ENCODE results near the gene MRM3. TPM values are rescaled to one million over a fixed set of nuclear protein-coding genes. Genes with fewer than 3 reads are reported as not detected.
A peak's percentile ranks its signal among the peaks of the same experiment; 100 is the strongest.
"Not testable (repeated sequence)": the region's sequence is repeated elsewhere in the genome, so short reads cannot be mapped to it uniquely, and the experiment has no call there.

Gene MRM3
- total and polyA plus RNA-seq, 2 of the 4 experiments (the other 2 are of a cell fraction): 9.0 to 15.2 TPM

- H3K36me3 ChIP-seq (ENCODE audit: control insufficient read depth, insufficient read depth, low read length): peaks cover 27% of the 10 kb centered on the region
- H4K5ac ChIP-seq (ENCODE audit: low read depth, low read length); H3K9me3 ChIP-seq (ENCODE audit: control insufficient read depth, insufficient read depth, low read length); H3K4me3 ChIP-seq (ENCODE audit: insufficient read depth, low read depth, low read length); H2BK15ac ChIP-seq (ENCODE audit: low read depth, low read length); CTCF ChIA-PET; H3K27ac ChIP-seq (ENCODE audit: insufficient read depth, low read length); H3K18ac ChIP-seq (ENCODE audit: low read depth, low read length); H3K27me3 ChIP-seq (ENCODE audit: control insufficient read depth, insufficient read depth, low read length); H3K9me1 ChIP-seq (ENCODE audit: insufficient read depth, low read length); H2BK120ac ChIP-seq (ENCODE audit: low read depth, low read length); H4K91ac ChIP-seq (ENCODE audit: insufficient read depth, low read depth, low read length); H3K14ac ChIP-seq (replicated peaks; ENCODE audit: low read depth, low read length); H3K4me2 ChIP-seq (ENCODE audit: low read depth, low read length); H3K9ac ChIP-seq (ENCODE audit: low read depth, low read length); H2AFZ ChIP-seq (replicated peaks; ENCODE audit: low read length, poor library complexity); H2AK9ac ChIP-seq (replicated peaks; ENCODE audit: low read depth, low read length, poor library complexity); H3K56ac ChIP-seq (ENCODE audit: extremely low read depth, insufficient read depth, low read length); H2BK20ac ChIP-seq (ENCODE audit: low read depth, low read length); POLR2A ChIA-PET (ENCODE audit: unreplicated experiment); H2AK5ac ChIP-seq (ENCODE audit: low read depth, low read length); H2BK5ac ChIP-seq (ENCODE audit: low read depth, low read length, poor library complexity, severe bottlenecking); BruUV-seq (replicated peaks): not testable (repeated sequence)
- dilution Hi-C loops (cut with HindIII; ENCODE audit: low sequenced_read_pairs, unreplicated experiment): loop anchor here (25.0 kb wide), 1 partner anchor 197 kb away; the partner anchor contains the start of genes NXN and TIMM22
- H3K4me1 ChIP-seq (ENCODE audit: control insufficient read depth, insufficient read depth, low read length): peaks cover 11% of the 10 kb centered on the region; the same call in 1 of the 2 replicates
- H3K4ac ChIP-seq (ENCODE audit: low read depth, low read length): 0 out of 2 replicates have a peak overlapping the region, but pooled peaks have one; percentile 35
- DNase-seq (peak; percentile 23), ATAC-seq (ENCODE audit: low read depth) (peak; percentile 34)
- 0 out of 2 replicates have a peak overlapping the region, but pooled peaks have one; percentile 16 for H3K23ac ChIP-seq (ENCODE audit: low read depth, low read length)
- TF ChIP-seq CEBPB (IDR thresholded peaks at IDR 0.05; ENCODE audit: low read depth, low read length): peak; percentile 25; the same call in 1 of the 2 replicates
- H4K8ac ChIP-seq (ENCODE audit: low read depth in 2 of 2, low read length in 2 of 2): peak overlapping the region in 1 of 2 experiments; percentile 35; a peak in 1 of 4 replicates
- 49% methylated on average over 10 of the region's 38 CpGs; no CpG with 5 or more reads in 1 of the 2 experiments for WGBS, 2 experiments (ENCODE audit: extremely low coverage in 2 of 2, insufficient read length in 1 of 2)
- peaks cover 15% of the 10 kb centered on the region for H4K20me1 ChIP-seq (ENCODE audit: insufficient read depth, low read length)
- H3K79me1 ChIP-seq (ENCODE audit: low read depth in 1 of 2, low read length in 2 of 2): peaks cover 19 to 45% of the 10 kb centered on the region in 2 experiments
- in situ Hi-C loops (cut with MboI; ENCODE audit: low sequenced_read_pairs): loop anchor here (5.0 kb wide), 1 partner anchor 192 kb away; no protein-coding TSS in a partner anchor
- intact Hi-C loops (cut with micrococcal nuclease): loop anchor here (10.0 kb wide), 1 partner anchor 115 kb away; no protein-coding TSS in a partner anchor
Observed at GRCh38 chr17:789931-790873, 8.0 kb downstream of the MRM3 start.

- 0 out of 2 replicates have a peak overlapping the region, but pooled peaks have one; percentile 11 for H3K23ac ChIP-seq (ENCODE audit: low read depth, low read length)
- dilution Hi-C loops (cut with HindIII; ENCODE audit: low sequenced_read_pairs, unreplicated experiment) (loop anchor here (25.0 kb wide), 1 partner anchor 196 kb away; the partner anchor contains the start of genes NXN and TIMM22), intact Hi-C loops (cut with micrococcal nuclease) (loop anchor here (10.0 kb wide), 1 partner anchor 114 kb away; no protein-coding TSS in a partner anchor)
- H3K27ac ChIP-seq (ENCODE audit: insufficient read depth, low read length); H2BK120ac ChIP-seq (ENCODE audit: low read depth, low read length); H4K5ac ChIP-seq (ENCODE audit: low read depth, low read length); POLR2A ChIA-PET (ENCODE audit: unreplicated experiment); H4K8ac ChIP-seq (ENCODE audit: low read depth in 2 of 2, low read length in 2 of 2); H3K27me3 ChIP-seq (ENCODE audit: control insufficient read depth, insufficient read depth, low read length); H3K9me1 ChIP-seq (ENCODE audit: insufficient read depth, low read length); BruUV-seq (replicated peaks); H3K4ac ChIP-seq (ENCODE audit: low read depth, low read length); ATAC-seq (ENCODE audit: low read depth); H2BK15ac ChIP-seq (ENCODE audit: low read depth, low read length); H3K9ac ChIP-seq (ENCODE audit: low read depth, low read length); in situ Hi-C loops (cut with MboI; ENCODE audit: low sequenced_read_pairs); CTCF ChIA-PET; H3K4me2 ChIP-seq (ENCODE audit: low read depth, low read length); H3K9me3 ChIP-seq (ENCODE audit: control insufficient read depth, insufficient read depth, low read length); H2BK20ac ChIP-seq (ENCODE audit: low read depth, low read length); DNase-seq; H3K56ac ChIP-seq (ENCODE audit: extremely low read depth, insufficient read depth, low read length); H3K18ac ChIP-seq (ENCODE audit: low read depth, low read length); H4K91ac ChIP-seq (ENCODE audit: insufficient read depth, low read depth, low read length); H2AK5ac ChIP-seq (ENCODE audit: low read depth, low read length); H2BK5ac ChIP-seq (ENCODE audit: low read depth, low read length, poor library complexity, severe bottlenecking); H3K4me3 ChIP-seq (ENCODE audit: insufficient read depth, low read depth, low read length): not testable (repeated sequence)
- 0 out of 2 replicates have a peak overlapping the region, but pooled peaks have one; percentile 21 for H3K14ac ChIP-seq (replicated peaks; ENCODE audit: low read depth, low read length)
- H4K20me1 ChIP-seq (ENCODE audit: insufficient read depth, low read length): peaks cover 15% of the 10 kb centered on the region
- H3K79me1 ChIP-seq (ENCODE audit: low read depth in 1 of 2, low read length in 2 of 2): peaks cover 17 to 42% of the 10 kb centered on the region in 2 experiments
- H3K4me1 ChIP-seq (ENCODE audit: control insufficient read depth, insufficient read depth, low read length): peaks cover 14% of the 10 kb centered on the region; the same call in 1 of the 2 replicates
- peak overlapping the region; percentile 34 for H2AK9ac ChIP-seq (replicated peaks; ENCODE audit: low read depth, low read length, poor library complexity)
- WGBS, 2 experiments (ENCODE audit: extremely low coverage in 2 of 2, insufficient read length in 1 of 2): no CpG with 5 or more reads among the region's 12 CpGs
- H3K36me3 ChIP-seq (ENCODE audit: control insufficient read depth, insufficient read depth, low read length): peaks cover 28% of the 10 kb centered on the region
- H2AFZ ChIP-seq (replicated peaks; ENCODE audit: low read length, poor library complexity): peak overlapping the region; percentile 37
Observed at GRCh38 chr17:790874-791247, 8.7 kb downstream of the MRM3 start.

Data from IMR-90 (cell line).